ENCODE data around the gene WNK1. TPM values are rescaled to one million over a fixed set of nuclear protein-coding genes. Genes with fewer than 3 reads are reported as not detected.
"Not testable (repeated sequence)": the region's sequence is repeated elsewhere in the genome, so short reads cannot be mapped to it uniquely, and the experiment has no call there.

WNK1 gene
- polyA plus RNA-seq (ENCODE audit: insufficient read length in 10 of 10), result 10 to 100 TPM; 57.4 to 88.3 (median 69.9) TPM
- long read RNA-seq, donor 1, partial matches to known transcripts, result 11 of 18 reads
- long read RNA-seq, donor 1, other reads (novel, unspliced or antisense), result 0 of 18 reads
- long read RNA-seq, donor 2, partial matches to known transcripts, result 0 of 6 reads
- long read RNA-seq, donor 2, other reads (novel, unspliced or antisense), result 0 of 6 reads
- long read RNA-seq, donor 3, result 0 reads
- long read RNA-seq, donor 4, partial matches to known transcripts, result 13 of 15 reads
- long read RNA-seq, donor 4, other reads (novel, unspliced or antisense), result 0 of 15 reads
- long read RNA-seq, donor 5, partial matches to known transcripts, result 50 of 61 reads
- long read RNA-seq, donor 5, other reads (novel, unspliced or antisense), result 0 of 61 reads
- long read RNA-seq, donor 6, partial matches to known transcripts, result 7 of 8 reads
- long read RNA-seq, donor 6, other reads (novel, unspliced or antisense), result 0 of 8 reads
- long read RNA-seq, donor 7, transcript WNK1-220 (1 exons, 1,401 nt), result major isoform, 5 of 13 reads
- long read RNA-seq, donor 7, partial matches to known transcripts, result 6 of 13 reads
- long read RNA-seq, donor 7, other reads (novel, unspliced or antisense), result 0 of 13 reads
- long read RNA-seq, donor 8, partial matches to known transcripts, result 19 of 21 reads
- long read RNA-seq, donor 8, other reads (novel, unspliced or antisense), result 0 of 21 reads
- long read RNA-seq, donor 9, result 0 reads

GRCh38 chr12:751999-752694 is at the start of gene WNK1:
Gene WNK1, plus strand, starts transcription at chr12:752579. Its CDS starts 987 bp downstream, at chr12:753566.
- peak; percentile 99 for DNase-seq

- no peak for DNase-seq
Measured at GRCh38 chr12:704516-705242, 47.7 kb upstream of the WNK1 start.

- not testable (repeated sequence) for DNase-seq
Measured at GRCh38 chr12:708084-708483, 44.3 kb upstream of the WNK1 start.

GRCh38 chr12:709455-710020 is 42.8 kb upstream of the WNK1 start:
- no peak for DNase-seq

GRCh38 chr12:712172-712863 is 40.1 kb upstream of the WNK1 start:
- DNase-seq, result peak in 1 of 3 donors; percentile 57

GRCh38 chr12:713281-713875 is 39.0 kb upstream of the WNK1 start:
- DNase-seq, result peak in 1 of 3 donors; percentile 15

- DNase-seq, result peak; percentile 28 to 62 (median 59)
Measured at GRCh38 chr12:716506-716905, 35.9 kb upstream of the WNK1 start.

GRCh38 chr12:718756-719102 is 33.6 kb upstream of the WNK1 start:
- no peak for DNase-seq

- DNase-seq, result no peak
Measured at GRCh38 chr12:720231-720941, 32.0 kb upstream of the WNK1 start.

- no peak for DNase-seq
Measured at GRCh38 chr12:724194-724855, 28.1 kb upstream of the WNK1 start.

- no peak for DNase-seq
Measured at GRCh38 chr12:725076-725475, 27.3 kb upstream of the WNK1 start.

- peak in 2 of 3 donors; percentile 36 to 45 for DNase-seq
Measured at GRCh38 chr12:726281-727140, 25.9 kb upstream of the WNK1 start.

- DNase-seq, result no peak
Measured at GRCh38 chr12:727321-727720, 25.1 kb upstream of the WNK1 start.

- DNase-seq, result peak in 1 of 3 donors; percentile 13
Measured at GRCh38 chr12:728781-729180, 23.6 kb upstream of the WNK1 start.

- DNase-seq, result no peak
Measured at GRCh38 chr12:729221-729620, 23.2 kb upstream of the WNK1 start.

GRCh38 chr12:730550-730949 is 21.8 kb upstream of the WNK1 start:
- DNase-seq, result no peak

- no peak for DNase-seq
Measured at GRCh38 chr12:737122-737739, 15.1 kb upstream of the WNK1 start.

GRCh38 chr12:738712-739111 is 13.7 kb upstream of the WNK1 start:
- DNase-seq, result no peak

Data from muscle of back (tissue), 13 donors.